Neural progenitor cell (in vitro differentiated cells): Measurements from ENCODE around the gene MME.

Experiments used
- CTCF ChIP-seq: fragments of 200-600 bp; sonication (generic); IDR thresholded peaks from 2 replicates; pipeline ENCODE4 v1.5.1; 2017; ENCODE audit warnings: antibody characterized with exemption, mild to moderate bottlenecking
- EZH2 ChIP-seq: fragments of 200-600 bp; sonication (generic); IDR thresholded peaks from 2 replicates; pipeline ENCODE4 v1.6.1; 2017; ENCODE audit warnings: antibody characterized with exemption, mild to moderate bottlenecking, moderate library complexity
- EZH2phosphoT487 ChIP-seq: fragments of 200-600 bp; sonication (generic); IDR thresholded peaks from 2 replicates; pipeline ENCODE4 v1.6.1; 2017; ENCODE audit warnings: antibody characterized with exemption

GRCh38 chr3:155154255-155154654 lies 74.1 kb downstream of the MME start:
- TF ChIP-seq CTCF, result no peak
- no peak for TF ChIP-seq EZH2
- TF ChIP-seq EZH2phosphoT487, result no peak
